ENCODE measurements around the gene COG3.

DNA sequence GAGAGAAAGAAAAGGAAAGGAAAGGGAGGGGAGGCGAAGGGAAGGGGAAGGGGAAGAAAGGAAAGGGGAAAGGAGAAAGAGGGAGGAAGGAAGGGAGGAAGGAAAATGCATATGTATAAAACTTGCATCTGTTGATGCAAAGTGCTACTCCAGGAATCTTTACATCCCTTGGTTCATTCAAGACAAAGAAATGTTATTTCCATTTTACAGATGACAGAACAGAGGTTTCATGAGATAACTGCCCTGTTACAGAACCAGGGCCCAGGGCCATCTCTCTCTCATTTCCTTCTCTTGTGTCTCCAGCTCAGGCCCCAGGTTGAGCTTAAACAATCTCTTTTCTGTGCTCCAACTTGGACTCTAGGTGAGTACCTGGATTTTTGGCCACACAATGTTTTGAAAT is 44.8 kb upstream of the COG3 start:
- TF ChIP-seq POLR2A (IDR thresholded peaks at IDR 0.05; ENCODE audit: low read length): no peak
- no peak for TF ChIP-seq GATA1 (IDR thresholded peaks at IDR 0.05; ENCODE audit: low read depth, low read length)
